ENCODE results near the gene IL22RA2. TPM values are rescaled to one million over a fixed set of nuclear protein-coding genes. Genes with fewer than 3 reads are reported as not detected.

Gene IL22RA2
- total RNA-seq, 1 experiment from 2014 or later, result not detected

GRCh38 chr6:137102050-137102848, 71.2 kb downstream of the IL22RA2 start:
- WGBS (ENCODE audit: extremely low coverage, insufficient read length, low lambda C conversion rate), result no CpG with 5 or more reads among the region's 3 CpGs
- DNase-seq, result no peak
- H2BK120ac ChIP-seq (ENCODE audit: low read depth, low read length, poor library complexity, severe bottlenecking), result no peak overlapping the region
- H4K20me1 ChIP-seq (ENCODE audit: control insufficient read depth, insufficient read depth, insufficient read length), result no peaks in the 10 kb centered on the region
- H3K18ac ChIP-seq (ENCODE audit: insufficient read length, low read depth, low read length), result no peak overlapping the region
- TF ChIP-seq CTCF (conservative IDR thresholded peaks at IDR 0.05), result no peak
- H3K9me3 Mint-ChIP-seq, result peaks cover 6 to 13% of the 10 kb centered on the region in 2 experiments; a peak in 3 of 5 replicates
- H3K27me3 ChIP-seq (ENCODE audit: insufficient read depth, low read length), result no peaks in the 10 kb centered on the region; the same call in 1 of the 2 replicates
- H3K36me3 Mint-ChIP-seq (ENCODE audit: insufficient read depth in 1 of 3, low read depth in 3 of 3), result peaks cover 1 to 15% (median 2%) of the 10 kb centered on the region in 3 experiments; a peak in 5 of 7 replicates
- no peak overlapping the region for H3K9ac ChIP-seq (ENCODE audit: extremely low read depth, insufficient read length, low read length)
- H3K14ac ChIP-seq (ENCODE audit: insufficient read depth, low read length), result no peak overlapping the region
- H2BK5ac ChIP-seq (ENCODE audit: insufficient read length, low read length), result no peak overlapping the region
- no peak overlapping the region for H3K4ac ChIP-seq (ENCODE audit: low read depth, low read length)
- no peak overlapping the region for H2AFZ ChIP-seq (ENCODE audit: low read length)
- H3K4me3 Mint-ChIP-seq, result no peak overlapping the region
- no peak overlapping the region for H4K91ac ChIP-seq (ENCODE audit: insufficient read length, low read depth, low read length)
- H3K4me1 ChIP-seq (ENCODE audit: insufficient read depth, low read length), result no peaks in the 10 kb centered on the region; the same call in 1 of the 2 replicates
- no peak overlapping the region for H3K27ac ChIP-seq (ENCODE audit: insufficient read length, low read depth, low read length)
- H3K23me2 ChIP-seq (ENCODE audit: insufficient read length, low read depth, low read length, poor library complexity, severe bottlenecking), result no peaks in the 10 kb centered on the region
- H2BK20ac ChIP-seq (ENCODE audit: low read depth, low read length, poor library complexity, severe bottlenecking), result no peak overlapping the region
- peaks cover 20 to 22% of the 10 kb centered on the region in 2 experiments for H3K4me1 Mint-ChIP-seq
- H3K27ac Mint-ChIP-seq, result no peak overlapping the region
- H3K23ac ChIP-seq (ENCODE audit: insufficient read length, low read depth, low read length), result no peak overlapping the region
- H3K56ac ChIP-seq (ENCODE audit: insufficient read length, low read depth, low read length), result no peak overlapping the region
- no peak overlapping the region for H4K5ac ChIP-seq (ENCODE audit: insufficient read length, low read depth, low read length)
- peaks cover 4% of the 10 kb centered on the region for H3K9me3 ChIP-seq (ENCODE audit: control insufficient read depth, low read depth, low read length)
- no peak overlapping the region for H2AK5ac ChIP-seq (ENCODE audit: insufficient read length, low read length)
- no peak overlapping the region for H3K4me2 ChIP-seq (ENCODE audit: insufficient read depth, insufficient read length, low read length)
- no peak overlapping the region for H2BK12ac ChIP-seq (ENCODE audit: insufficient read length, low read depth, low read length)
- H3T11ph ChIP-seq (ENCODE audit: low read length), result no peak overlapping the region
- H3K27me3 Mint-ChIP-seq (ENCODE audit: low read depth), result no peaks in the 10 kb centered on the region
- H3K79me1 ChIP-seq (ENCODE audit: insufficient read depth, low read depth, low read length, poor library complexity, severe bottlenecking), result no peaks in the 10 kb centered on the region
- no peaks in the 10 kb centered on the region for H3K79me2 ChIP-seq (ENCODE audit: insufficient read depth, low read length)
- no peak overlapping the region for H2BK15ac ChIP-seq (ENCODE audit: low read depth, low read length)
- H4K8ac ChIP-seq (replicated peaks; ENCODE audit: insufficient read length, low read depth, low read length), result no peak overlapping the region
